Ascending aorta (tissue), 2 donors: ENCODE measurements around the gene FBXO15. TPM values are rescaled to one million over a fixed set of nuclear protein-coding genes. Genes with fewer than 3 reads are reported as not detected.

Experiments
- DNase-seq, 2 donors: peaks; one replicate each; pipeline ENCODE4 v3.0.0-alpha.2; 2019; ENCODE audit warnings: low spot score in 2 of 2
- H3K27ac ChIP-seq, 2 donors: fragments of 200-600 bp; sonication (generic); one replicate each; pipeline ENCODE4 v1.5.1; 2016 to 2017; ENCODE audit warnings: mild to moderate bottlenecking in 1 of 2
- H3K27me3 ChIP-seq: fragments of 200-600 bp; sonication (generic); one replicate; pipeline ENCODE4 v1.5.1; 2017
- H3K36me3 ChIP-seq, 2 donors: fragments of 200-600 bp; sonication (generic); one replicate each; pipeline ENCODE4 v1.5.1; 2016
- H3K4me1 ChIP-seq, 2 donors: fragments of 200-600 bp; sonication (generic); one replicate each; pipeline ENCODE4 v1.5.1; 2016 to 2017; ENCODE audit warnings: mild to moderate bottlenecking in 1 of 2
- H3K4me3 ChIP-seq, 2 donors: fragments of 200-600 bp; sonication (generic); one replicate each; pipeline ENCODE4 v1.5.1; 2016 to 2017; ENCODE audit warnings: mild to moderate bottlenecking in 1 of 2
- H3K9me3 ChIP-seq, 2 donors: fragments of 200-600 bp; sonication (generic); one replicate each; pipeline ENCODE4 v1.5.1; 2016
- CTCF ChIP-seq, 3 experiments: fragments of 200-600 bp in 2 of 3; fragments of 450-650 bp in 1 of 3; sonication (generic) in 2 of 3; IDR thresholded peaks; one replicate each; pipeline ENCODE4 v1.5.1; 2016 to 2019; ENCODE audit warnings: antibody characterized with exemption in 3 of 3, mild to moderate bottlenecking in 1 of 3, moderate library complexity in 1 of 3
- intact Hi-C: fragments of 100-400 bp; cut with DNase I; formaldehyde crosslinking; loops from one replicate; pipeline ENCODE4 v1.15.1; 2023
- total RNA-seq: library from RNA; depleted of rRNA; stranded (reverse); fragments of >200 nt; gene quantifications from one replicate; pipeline ENCODE4 v1.1.0, GENCODE V29; 2016

FBXO15 gene
- total RNA-seq, 1 donor from 2014 or later = not detected

- intact Hi-C loops = loop anchor here (2.0 kb wide), 1 partner anchor 451 kb away; no protein-coding TSS in a partner anchor
- DNase-seq = no peak
- no peak for TF ChIP-seq CTCF (IDR thresholded peaks at IDR 0.05)
Observed at GRCh38 chr18:74147491-74147778, 199 bp downstream of the FBXO15 start.

GRCh38 chr18:74146756-74147155 lies 878 bp downstream of the FBXO15 start:
- H3K36me3 ChIP-seq = no peaks in the 10 kb centered on the region
- H3K27ac ChIP-seq = no peak overlapping the region
- no peak for DNase-seq
- H3K4me1 ChIP-seq = peaks cover 4 to 12% of the 10 kb centered on the region in 2 donors
- intact Hi-C loops = loop anchor here (2.0 kb wide), 1 partner anchor 452 kb away; no protein-coding TSS in a partner anchor
- H3K4me3 ChIP-seq = peak overlapping the region in 1 of 2 donors; percentile 78
- TF ChIP-seq CTCF (IDR thresholded peaks at IDR 0.05) = no peak
- no peaks in the 10 kb centered on the region for H3K27me3 ChIP-seq
- H3K9me3 ChIP-seq = no peaks in the 10 kb centered on the region

More at GRCh38 chr18:74147491-74147778, 199 bp downstream of the FBXO15 start:
- Histone ChIP-seq H3K9me3 (no peaks in the 10 kb centered on the region), H3K36me3 (no peaks in the 10 kb centered on the region), H3K4me3 (peak overlapping the region; percentile 78 to 90), H3K27me3 (no peaks in the 10 kb centered on the region), H3K27ac (peak overlapping the region in 1 of 2 donors; percentile 95), H3K4me1 (peaks cover 4 to 12% of the 10 kb centered on the region in 2 donors)

- H3K27ac ChIP-seq = no peak overlapping the region
- intact Hi-C loops = no loop called here
- H3K36me3 ChIP-seq = no peaks in the 10 kb centered on the region
- H3K4me1 ChIP-seq = peaks cover 0 to 3% of the 10 kb centered on the region in 2 donors
- no peak for DNase-seq
- no peaks in the 10 kb centered on the region for H3K9me3 ChIP-seq
- TF ChIP-seq CTCF (IDR thresholded peaks at IDR 0.05) = no peak
- no peak overlapping the region for H3K4me3 ChIP-seq
- H3K27me3 ChIP-seq = no peaks in the 10 kb centered on the region
Observed at GRCh38 chr18:74142252-74142651, 5.4 kb downstream of the FBXO15 start.

- no peaks in the 10 kb centered on the region for H3K36me3 ChIP-seq
- intact Hi-C loops = no loop called here
- no peak for TF ChIP-seq CTCF (IDR thresholded peaks at IDR 0.05)
- H3K4me1 ChIP-seq = no peaks in the 10 kb centered on the region
- H3K27ac ChIP-seq = no peak overlapping the region
- no peak for DNase-seq
- H3K27me3 ChIP-seq = no peaks in the 10 kb centered on the region
- no peak overlapping the region for H3K4me3 ChIP-seq
- H3K9me3 ChIP-seq = no peaks in the 10 kb centered on the region
Observed at GRCh38 chr18:74141667-74142066, 6.0 kb downstream of the FBXO15 start.

- intact Hi-C loops = no loop called here
- TF ChIP-seq CTCF (IDR thresholded peaks at IDR 0.05) = no peak
Observed at GRCh38 chr18:74140582-74140981, 7.1 kb downstream of the FBXO15 start.

GRCh38 chr18:74139888-74140287 lies 7.7 kb downstream of the FBXO15 start:
- H3K36me3 ChIP-seq = no peaks in the 10 kb centered on the region
- H3K4me1 ChIP-seq = no peaks in the 10 kb centered on the region
- H3K9me3 ChIP-seq = no peaks in the 10 kb centered on the region
- H3K27ac ChIP-seq = no peak overlapping the region
- H3K4me3 ChIP-seq = no peak overlapping the region
- no peak for TF ChIP-seq CTCF (IDR thresholded peaks at IDR 0.05)
- DNase-seq = no peak
- intact Hi-C loops = no loop called here
- H3K27me3 ChIP-seq = no peaks in the 10 kb centered on the region

More at GRCh38 chr18:74140582-74140981, 7.1 kb downstream of the FBXO15 start:
- no peaks in the 10 kb centered on the region for H3K9me3 ChIP-seq
- H3K4me3 ChIP-seq = no peak overlapping the region
- no peak overlapping the region for H3K27ac ChIP-seq
- no peaks in the 10 kb centered on the region for H3K4me1 ChIP-seq
- no peak for DNase-seq
- H3K36me3 ChIP-seq = no peaks in the 10 kb centered on the region
- no peaks in the 10 kb centered on the region for H3K27me3 ChIP-seq
